Heart left ventricle (tissue), 13 donors: ENCODE measurements around the gene URAD.

Experiments used
- CTCF ChIP-seq, 12 donors: fragments of 200-600 bp; sonication (generic) in 4 of 12; IDR thresholded peaks; one replicate each; pipeline versions ENCODE4 v1.5.0 to v1.8.0; 2018 to 2022; ENCODE audit warnings: antibody characterized with exemption in 12 of 12, mild to moderate bottlenecking in 5 of 12
- POLR2A ChIP-seq, 2 donors: fragments of 450-650 bp; IDR thresholded peaks; one replicate each; pipeline ENCODE4 v1.6.1; 2017; ENCODE audit warnings: antibody characterized with exemption in 2 of 2, mild to moderate bottlenecking in 2 of 2, moderate library complexity in 2 of 2
- donor health status: ischemic (EF 13 %, LVEDD 7.1; RV severe dilation, severe dysfunction).
- donor health status: DM: no; HTN: yes; CAD: no.
- donor health status: DM: no; HTN: no; CAD: no.
- donor health status: ischemic (EF 25% LVEDD 6.9; RV normal size, moderate dysfunction).
- donor health status: ischemic (EF 25% LVEDD 5.7; RV mildly dilated, moderate dysfunction).
- donor health status: ischemic (EF 35%, LVEDD 5.7; RV mildly dilated, moderate dysfunction).
- donor health status: nonischemic (EF 11% LVEDD 7.7; RV severe dilation, severe dysfunction).
- donor health status: DM: yes; HTN: yes; CAD: no.
- donor health status: PGD.
- donor health status: ischemic (EF 29% LVEDD 5.4; RV normal size, mild dysfunction).
- donor health status: nonischemic (EF 23%, LVEDD 6.1; RV moderate dilation, normal function).

- TF ChIP-seq CTCF (IDR thresholded peaks at IDR 0.05) (no peak), POLR2A (IDR thresholded peaks at IDR 0.05) (no peak)
These were observed 10.8 kb downstream of the URAD start for GRCh38 chr13:27977476-27978300.
